GM10248 (cell line): ENCODE measurements around the gene PPARGC1A.

Experiments used
- CTCF ChIA-PET: fragments of 300-600 bp; sonication (Branson Sonifier 250); formaldehyde crosslinking; extraction: SDS; loops from one replicate; lab custom pipeline; 2021; ENCODE audit warnings: antibody characterized with exemption; lab: Yijun Ruan, JAX
- POLR2A ChIA-PET: fragments of 350-650 bp; sonication (Branson Sonifier 250); formaldehyde crosslinking; extraction: SDS; loops from one replicate; lab custom pipeline; 2020; ENCODE audit warnings: antibody characterized with exemption; lab: Yijun Ruan, JAX
- DNase-seq: peaks from one replicate; pipeline ENCODE4 v3.0.0; 2012; ENCODE audit errors: extremely low spot score
- CTCF ChIP-seq: IDR thresholded peaks from 2 replicates; pipeline ENCODE4 v1.5.1; 2012; ENCODE audit warnings: mild to moderate bottlenecking, low read depth; ENCODE audit errors: extremely low read depth, missing control alignments, control extremely low read depth

Gene PPARGC1A

GRCh38 chr4:23916282-23916681, 26.4 kb upstream of the PPARGC1A start:
- TF ChIP-seq CTCF, result no peak
- DNase-seq, result no peak
- ChIA-PET POLR2A (no interaction called here), CTCF (no interaction called here)

GRCh38 chr4:23915459-23916132, 25.7 kb upstream of the PPARGC1A start:
- ChIA-PET CTCF (no interaction called here), POLR2A (no interaction called here)
- no peak for TF ChIP-seq CTCF
- DNase-seq, result no peak

GRCh38 chr4:23911675-23912455, 22.0 kb upstream of the PPARGC1A start:
- CTCF ChIA-PET, result interaction anchor here (0.8 to 1.0 kb wide), 2 partner anchors 8 to 15 kb away, joined by 3 to 4 read pairs; no protein-coding TSS in a partner anchor

GRCh38 chr4:23909671-23910070, 19.8 kb upstream of the PPARGC1A start:
- CTCF ChIA-PET, result no interaction called here
- no peak for TF ChIP-seq CTCF
- no peak for DNase-seq
- POLR2A ChIA-PET, result no interaction called here

More at GRCh38 chr4:23911675-23912455, 22.0 kb upstream of the PPARGC1A start:
- DNase-seq, result no peak
- POLR2A ChIA-PET, result no interaction called here
- no peak for TF ChIP-seq CTCF

- no peak for TF ChIP-seq CTCF
- CTCF ChIA-PET, result no interaction called here
- POLR2A ChIA-PET, result no interaction called here
- no peak for DNase-seq
Measured at GRCh38 chr4:23906839-23907238, 17.0 kb upstream of the PPARGC1A start.

GRCh38 chr4:23904639-23905071, 14.8 kb upstream of the PPARGC1A start:
- no peak for TF ChIP-seq CTCF
- ChIA-PET CTCF (interaction anchor here (1.2 kb wide), 1 partner anchor 43 kb away, joined by 3 read pairs; no protein-coding TSS in a partner anchor), POLR2A (no interaction called here)
- no peak for DNase-seq
